GM21526 (cell line): ENCODE results near the gene CREG2.

Source experiments
- ATAC-seq: cut with Tn5 transposase; IDR thresholded peaks from one replicate; pipeline ENCODE4 v1.9.1; 2021; ENCODE audit warnings: moderate library complexity; ENCODE audit not compliant: unreplicated experiment, low FRiP score

CREG2 gene

DNA sequence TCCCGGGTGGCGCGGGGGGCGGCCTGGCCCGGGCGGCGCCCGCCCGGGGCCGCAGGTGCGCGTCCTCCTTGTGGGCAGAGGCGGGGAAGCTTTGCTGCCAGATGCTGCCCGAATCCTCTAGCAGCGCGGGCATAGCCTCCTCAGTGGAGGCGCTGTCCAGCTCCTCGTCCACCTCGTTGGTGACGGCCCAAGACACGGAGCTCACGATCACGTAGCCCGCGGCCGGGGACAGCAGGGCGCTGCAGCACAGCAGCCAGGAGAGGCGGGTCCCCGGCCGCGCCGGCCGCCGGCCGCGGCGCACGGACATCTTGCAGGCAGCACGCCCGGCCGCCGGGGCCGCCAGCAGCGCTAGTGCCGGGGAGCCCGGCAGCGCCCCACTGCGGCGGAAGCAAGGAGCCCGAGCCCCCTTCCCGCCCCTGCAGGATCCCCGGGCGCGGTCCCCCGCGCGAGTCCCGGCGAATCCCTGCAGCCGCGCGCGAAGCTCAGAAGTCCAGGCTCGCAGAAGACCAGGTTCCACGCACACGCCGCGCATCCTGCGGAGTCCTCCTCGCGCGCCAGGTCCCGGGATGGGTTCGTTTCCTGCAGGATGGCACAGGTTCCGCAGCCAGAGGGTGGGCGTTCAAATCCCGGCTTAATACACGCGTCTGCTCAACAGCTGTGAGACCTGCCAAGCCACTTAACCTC, at the start of gene CREG2:
Gene CREG2, minus strand, starts transcription at position 353 of the 684 bp plus-strand sequence. Its CDS starts 46 bp downstream, at position 307.
- no peak for ATAC-seq

GRCh38 chr2:101435001-101435862, 47.9 kb upstream of the CREG2 start:
- no peak for ATAC-seq

DNA sequence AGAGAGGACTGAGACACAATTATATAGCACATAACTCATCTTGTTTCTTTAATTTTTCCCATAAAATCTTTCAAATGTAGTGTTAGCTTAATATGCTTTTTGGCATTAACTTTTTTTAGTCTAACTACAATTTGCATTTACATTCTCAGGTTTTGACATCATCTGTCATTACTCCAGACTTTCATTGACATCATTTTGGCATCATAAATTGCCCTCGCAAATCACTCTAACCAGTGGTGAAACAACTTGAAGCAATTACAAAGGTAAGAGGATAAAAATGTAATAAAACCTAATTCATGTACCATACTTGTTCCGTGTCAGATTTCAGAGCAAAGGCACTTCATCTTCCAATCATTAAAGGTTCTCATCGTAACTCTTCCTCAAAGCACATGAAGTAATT, 46.2 kb upstream of the CREG2 start:
- no peak for ATAC-seq

DNA sequence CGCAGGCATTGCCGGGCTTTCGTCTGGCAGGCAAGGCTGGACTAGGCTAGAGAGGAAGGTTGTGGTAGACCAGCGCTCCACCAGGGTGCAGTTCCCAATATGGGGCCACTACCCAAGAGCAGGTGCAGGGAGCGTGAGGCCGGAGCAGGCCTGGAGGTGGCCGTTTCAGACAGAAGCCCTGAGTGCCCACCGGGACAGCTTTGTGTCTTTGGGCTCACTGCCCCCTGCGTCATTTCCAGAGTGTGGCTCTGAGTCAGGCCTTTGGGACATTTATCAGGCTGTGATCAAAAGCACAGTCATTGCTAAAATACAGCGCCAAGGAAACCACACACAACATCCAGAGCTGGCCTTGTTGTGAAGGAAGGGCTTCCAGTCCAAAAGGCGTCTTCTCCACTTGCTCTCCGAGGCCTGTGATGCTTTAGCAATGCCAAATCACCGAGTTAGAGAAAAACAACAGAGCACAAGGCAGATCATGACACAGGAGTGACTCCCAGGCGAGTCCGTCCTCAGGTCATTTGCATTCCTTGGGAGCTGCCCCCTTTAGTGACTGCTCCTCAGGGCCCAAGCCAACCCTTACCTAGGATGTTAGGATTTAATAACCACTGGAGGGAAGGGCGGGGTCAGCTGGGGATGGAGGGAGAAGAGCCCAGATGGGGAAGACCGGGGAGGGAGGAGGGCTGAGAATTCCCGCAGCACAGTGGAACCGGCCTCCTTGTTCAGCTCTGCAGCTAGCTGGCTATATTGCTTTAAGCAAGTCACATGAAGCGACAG, 45.3 kb upstream of the CREG2 start:
- ATAC-seq: no peak

- ATAC-seq: no peak
Observed at GRCh38 chr2:101431486-101431885, 44.2 kb upstream of the CREG2 start.

DNA sequence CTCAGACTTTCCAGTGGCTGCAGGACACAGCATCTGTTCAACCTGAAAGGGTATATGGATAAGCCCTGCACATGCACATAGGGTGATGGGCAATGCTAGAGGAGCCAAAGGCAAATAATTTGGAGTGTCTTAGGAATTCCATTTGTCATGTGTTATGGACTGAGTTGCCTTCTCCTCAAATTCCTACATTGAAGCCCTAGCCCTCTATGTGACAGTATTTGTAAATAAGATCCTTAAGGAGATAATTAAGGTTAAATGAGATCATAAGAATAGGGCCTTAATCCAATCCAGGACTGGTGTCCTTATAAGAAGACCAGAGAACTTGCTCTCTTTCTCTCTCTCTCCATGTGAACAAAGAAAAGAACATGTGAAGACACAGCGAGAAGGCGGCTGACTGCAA, 42.9 kb upstream of the CREG2 start:
- no peak for ATAC-seq

GRCh38 chr2:101429453-101429852, 42.1 kb upstream of the CREG2 start:
- ATAC-seq: no peak

DNA sequence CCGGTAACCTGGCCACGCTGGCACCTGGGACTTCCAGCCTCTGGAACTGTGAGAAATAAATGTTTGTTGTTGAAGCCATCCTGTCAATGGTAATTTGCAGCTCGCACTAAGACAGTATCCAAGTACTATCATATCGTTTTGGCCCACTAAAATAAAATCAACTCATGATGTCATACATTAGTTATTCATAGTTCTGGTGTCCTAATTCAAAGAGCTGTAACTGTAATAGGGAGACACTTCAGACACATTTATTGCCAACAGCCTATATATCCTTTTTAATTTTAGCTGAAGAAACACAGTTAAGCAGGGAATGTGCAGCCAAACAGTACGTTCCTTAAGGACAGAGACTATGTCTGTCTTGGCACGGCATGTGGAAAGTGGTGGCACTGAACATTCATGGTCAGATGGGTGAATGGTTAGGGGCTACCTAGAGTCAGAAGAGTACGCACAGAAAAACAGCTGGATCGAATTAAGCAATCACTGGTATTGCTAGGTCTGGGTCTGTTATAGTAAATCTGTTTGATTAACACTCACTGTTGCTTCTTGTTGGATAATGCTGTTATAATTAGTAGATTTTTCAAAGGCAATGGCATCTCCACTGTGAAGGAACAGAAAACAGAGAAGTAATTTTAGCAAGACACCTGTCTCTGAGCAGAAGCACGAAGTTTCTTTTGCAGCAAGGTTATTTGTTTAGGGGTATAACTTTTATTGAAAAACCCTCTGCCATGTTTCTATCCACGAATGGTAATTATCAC, 41.3 kb upstream of the CREG2 start:
- ATAC-seq: no peak

DNA sequence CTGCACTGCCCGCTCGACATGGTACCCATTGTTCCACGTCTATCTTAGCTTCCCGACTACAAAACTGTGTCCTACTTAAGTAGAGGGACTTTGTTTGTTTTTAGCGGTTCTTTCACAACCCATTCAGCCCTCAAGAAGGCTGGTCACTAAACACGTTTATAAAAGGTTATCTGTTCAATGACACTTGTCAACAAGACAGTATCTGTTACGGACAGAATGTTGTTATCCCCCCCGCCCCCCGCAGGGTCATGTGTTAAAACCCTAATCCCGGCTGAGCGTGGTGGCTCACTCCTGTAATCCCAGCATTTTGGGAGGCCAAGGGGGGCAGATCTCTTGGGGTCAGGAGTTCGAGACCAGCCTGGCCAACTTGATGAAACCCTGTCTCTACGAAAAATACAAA, 40.4 kb upstream of the CREG2 start:
- no peak for ATAC-seq

DNA sequence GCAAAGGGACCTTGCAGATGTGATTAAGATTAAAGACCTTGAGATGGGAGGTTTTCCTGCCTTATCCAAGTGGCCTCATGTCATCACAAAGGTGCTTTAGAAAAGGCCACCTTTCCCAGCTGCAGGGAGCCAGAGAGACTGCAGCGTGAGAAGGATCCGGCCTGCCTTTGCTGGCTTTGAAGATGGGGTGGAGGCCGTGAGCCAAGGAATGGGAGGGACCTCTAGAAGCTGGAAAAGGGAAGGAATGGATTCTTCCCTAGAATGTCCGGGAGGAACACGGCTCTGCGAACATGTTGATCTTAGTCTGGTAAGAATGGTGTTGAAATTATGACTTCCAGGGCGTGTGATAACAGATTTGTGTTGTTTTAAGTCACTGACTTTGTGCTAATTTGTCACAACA, 39.9 kb upstream of the CREG2 start:
- no peak for ATAC-seq

GRCh38 chr2:101426822-101427221, 39.5 kb upstream of the CREG2 start:
- no peak for ATAC-seq

GRCh38 chr2:101420623-101421022, 33.3 kb upstream of the CREG2 start:
- no peak for ATAC-seq

GRCh38 chr2:101419096-101419663, 31.9 kb upstream of the CREG2 start:
- no peak for ATAC-seq

- no peak for ATAC-seq
Observed at GRCh38 chr2:101418460-101419095, 31.3 kb upstream of the CREG2 start.

DNA sequence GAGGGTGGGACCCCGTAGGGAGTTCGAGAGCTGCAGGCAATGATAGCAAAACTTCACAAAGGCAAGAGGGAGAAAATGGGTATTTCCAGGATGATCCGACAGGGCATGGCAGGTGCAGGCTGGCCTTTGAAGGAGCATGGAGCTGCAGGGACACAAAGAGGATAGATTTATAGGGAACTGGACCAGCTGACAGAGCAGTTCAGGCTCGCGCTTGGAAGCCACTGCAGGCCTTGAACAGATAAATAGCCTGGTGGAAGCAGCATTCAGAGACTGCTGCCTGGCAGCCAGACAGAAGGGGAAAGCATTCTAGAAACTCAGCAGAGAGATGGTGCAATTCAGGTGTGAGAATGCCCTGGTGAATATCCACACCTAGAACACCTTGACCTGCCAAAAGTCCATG, 29.3 kb upstream of the CREG2 start:
- no peak for ATAC-seq

DNA sequence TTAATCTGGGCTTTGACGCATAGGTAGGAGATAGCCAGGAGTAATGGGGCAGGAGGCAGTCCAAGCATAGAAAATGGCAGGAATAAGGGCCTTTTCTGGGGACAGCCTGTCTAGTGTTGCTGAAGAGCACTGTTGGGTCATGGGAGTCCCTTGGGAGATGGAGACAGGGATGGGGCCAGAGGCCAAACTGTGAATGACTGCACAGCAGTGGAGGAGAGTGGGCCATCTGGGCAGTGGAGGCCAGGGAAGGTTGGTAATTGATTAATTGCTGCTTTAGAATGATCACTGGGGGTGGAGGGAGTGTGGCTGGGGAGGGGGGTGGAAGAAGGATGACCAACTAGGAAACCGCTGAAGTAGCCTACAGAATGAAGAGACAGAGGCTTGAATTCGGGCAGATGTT, 28.6 kb upstream of the CREG2 start:
- ATAC-seq: no peak

GRCh38 chr2:101415220-101415619, 27.9 kb upstream of the CREG2 start:
- ATAC-seq: no peak

GRCh38 chr2:101412092-101412694, 24.9 kb upstream of the CREG2 start:
- ATAC-seq: no peak

DNA sequence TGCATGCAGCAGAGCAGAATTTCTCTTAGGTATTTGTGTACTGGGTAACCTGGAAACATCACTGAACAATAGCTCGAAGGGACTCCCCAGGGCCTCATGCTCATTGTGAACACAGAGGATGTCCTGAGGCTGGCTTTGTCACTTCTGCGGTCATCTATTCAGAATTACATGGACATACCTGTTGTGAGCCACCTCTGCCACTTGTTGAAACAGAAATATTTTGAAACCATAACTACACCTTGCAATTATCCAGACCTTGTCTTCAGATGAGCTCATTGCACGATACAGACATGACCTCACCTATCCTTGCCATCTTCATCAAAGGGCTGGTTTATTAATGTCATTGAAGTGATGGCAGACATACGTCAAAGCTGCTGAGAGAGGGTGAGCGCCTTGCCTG, 23.4 kb upstream of the CREG2 start:
- no peak for ATAC-seq
